HCT116 (cell line): ENCODE results near the gene MPHOSPH6. TPM values are rescaled to one million over a fixed set of nuclear protein-coding genes. Genes with fewer than 3 reads are reported as not detected.

Experiments
- ATAC-seq: fragments of 200-7000 bp; cut with Tn5 transposase; 2 replicates; pipeline ENCODE4 v1.9.1; 2020; ENCODE audit warnings: mild to moderate bottlenecking, moderate library complexity
- BruUV-seq: library from RNA; stranded (reverse); fragments of 400-500 nt; replicated peaks from 2 replicates; lab custom pipeline; 2021; lab: Mats Ljungman, UMichigan
- CTCF ChIA-PET: fragments of 300-600 bp; sonication (Branson Sonifier 250); formaldehyde crosslinking; loops from one replicate; lab custom pipeline; 2021; ENCODE audit warnings: antibody characterized with exemption; lab: Charles Lee
- POLR2A ChIA-PET: fragments of 300-600, 350-600 bp; sonication (Branson Sonifier 250); formaldehyde crosslinking; loops from one replicate; lab custom pipeline; 2021; ENCODE audit warnings: antibody characterized with exemption; lab: Charles Lee
- RAD21 ChIA-PET, 2 experiments: fragments of 300-600 bp; sonication (Branson Sonifier 250); formaldehyde crosslinking; loops; one replicate each; lab custom pipeline; 2023; ENCODE audit warnings: low total read pairs in 2 of 2; ENCODE audit not compliant: uncharacterized antibody in 2 of 2, unreplicated experiment in 2 of 2, low non-redundant PET in 1 of 2; lab: Charles Lee
- DNase-seq: peaks from one replicate; pipeline ENCODE4 v3.0.0-alpha.2; 2010; ENCODE audit warnings: low read depth, low spot score
- H2AFZ ChIP-seq: fragments of 200-600 bp; shearing (Covaris generic), sonication (generic); 2 replicates; pipeline ENCODE4 v1.6.1; 2017; ENCODE audit warnings: low read depth, mixed run types, mixed read lengths, antibody characterized with exemption, low read length; ENCODE audit not compliant: poor library complexity, severe bottlenecking
- H3K27ac ChIP-seq: 2 replicates; pipeline ENCODE4 v1.5.1; 2012; ENCODE audit warnings: low read depth, low read length
- H3K27me3 ChIP-seq: fragments of 200-600 bp; sonication (generic); 2 replicates; pipeline ENCODE4 v1.6.1; 2016; ENCODE audit warnings: mixed run types, low read length, mixed read lengths; ENCODE audit not compliant: insufficient read depth
- H3K36me3 ChIP-seq, 2 experiments: fragments of 200-500 bp in 1 of 2; fragments of 200-600 bp in 1 of 2; sonication (Bioruptor generic) in 1 of 2; sonication (generic) in 1 of 2; 2 replicates each; pipeline versions ENCODE4 v1.5.1 to v1.6.1; 2014 to 2016; ENCODE audit warnings: low read length in 2 of 2, inconsistent platforms in 1 of 2, mixed read lengths in 1 of 2, mixed run types in 1 of 2; ENCODE audit not compliant: insufficient read depth in 2 of 2, control insufficient read depth in 1 of 2
- H3K4me1 ChIP-seq, 2 experiments: fragments of 200-600 bp in 1 of 2; sonication (generic) in 1 of 2; 2 replicates each; pipeline versions ENCODE4 v1.5.1 to v1.6.1; 2012 to 2017; ENCODE audit warnings: low read length in 2 of 2, inconsistent platforms in 1 of 2, mild to moderate bottlenecking in 1 of 2, mixed read lengths in 1 of 2, mixed run types in 1 of 2, moderate library complexity in 1 of 2; ENCODE audit not compliant: insufficient read depth in 2 of 2, control insufficient read depth in 1 of 2
- H3K4me2 ChIP-seq: fragments of 200-600 bp; sonication (generic); 2 replicates; pipeline ENCODE4 v1.6.1; 2017; ENCODE audit warnings: mixed run types, low read length, mixed read lengths
- H3K4me3 ChIP-seq, 2 experiments: fragments of 200-600 bp in 1 of 2; sonication (generic) in 1 of 2; replicated peaks in 1 of 2; 2 replicates each; pipeline ENCODE4 v1.5.1; 2011 to 2016; ENCODE audit warnings: low read length in 2 of 2, control low read depth in 1 of 2, low read depth in 1 of 2, mild to moderate bottlenecking in 1 of 2, mixed read lengths in 1 of 2, mixed run types in 1 of 2
- H3K79me2 ChIP-seq: fragments of 200-600 bp; sonication (generic); 2 replicates; pipeline ENCODE4 v1.6.1; 2017; ENCODE audit warnings: mild to moderate bottlenecking, mixed run types, low read length, moderate library complexity, mixed read lengths; ENCODE audit not compliant: insufficient read depth
- H3K9ac ChIP-seq: fragments of 200-600 bp; sonication (generic); 2 replicates; pipeline ENCODE4 v1.6.1; 2016; ENCODE audit warnings: low read length, mixed read lengths
- H3K9me2 ChIP-seq: fragments of 200-600 bp; sonication (generic), shearing (Covaris generic); 2 replicates; pipeline ENCODE4 v1.6.1; 2017; ENCODE audit warnings: mixed run types, mild to moderate bottlenecking, moderate library complexity; ENCODE audit not compliant: insufficient read depth
- H3K9me3 ChIP-seq, 2 experiments: fragments of 200-500 bp in 1 of 2; fragments of 200-600 bp in 1 of 2; sonication (Bioruptor generic) in 1 of 2; sonication (generic) in 1 of 2; 2 replicates each; pipeline ENCODE4 v1.6.1; 2014 to 2017; ENCODE audit warnings: low read length in 2 of 2, mixed read lengths in 2 of 2, inconsistent platforms in 1 of 2, low read depth in 1 of 2, mild to moderate bottlenecking in 1 of 2, mixed run types in 1 of 2, moderate library complexity in 1 of 2; ENCODE audit not compliant: control insufficient read depth in 1 of 2, insufficient read depth in 1 of 2
- H4K20me1 ChIP-seq: fragments of 200-600 bp; sonication (generic), shearing (Covaris generic); 2 replicates; pipeline ENCODE4 v1.6.1; 2017; ENCODE audit warnings: mixed run types, mild to moderate bottlenecking, moderate library complexity; ENCODE audit not compliant: insufficient read depth
- CBX3 ChIP-seq: IDR thresholded peaks from 2 replicates; pipeline ENCODE4 v1.6.1; 2012; ENCODE audit warnings: low read depth
- CEBPB ChIP-seq: IDR thresholded peaks from 2 replicates; pipeline ENCODE4 v1.6.1; 2012; ENCODE audit warnings: low read depth
- EGR1 ChIP-seq: IDR thresholded peaks from 2 replicates; pipeline ENCODE4 v1.6.1; 2012; ENCODE audit warnings: low read depth
- ELF1 ChIP-seq: IDR thresholded peaks from 2 replicates; pipeline ENCODE4 v1.6.1; 2012; ENCODE audit warnings: low read depth, borderline replicate concordance
- EZH2 ChIP-seq: fragments of 200-600 bp; sonication (generic); IDR thresholded peaks from 2 replicates; pipeline ENCODE4 v1.6.1; 2017; ENCODE audit warnings: antibody characterized with exemption, mixed run types
- FOSL1 ChIP-seq: IDR thresholded peaks from 2 replicates; pipeline ENCODE4 v1.6.1; 2012; ENCODE audit warnings: low read depth
- POLR2A ChIP-seq: IDR thresholded peaks from 2 replicates; pipeline ENCODE4 v1.7.0; 2011; ENCODE audit warnings: borderline replicate concordance; ENCODE audit not compliant: insufficient read depth, insufficient read length; ENCODE audit errors: extremely low read depth
- POLR2AphosphoS5 ChIP-seq: IDR thresholded peaks from 2 replicates; pipeline ENCODE4 v1.6.1; 2011; ENCODE audit warnings: mild to moderate bottlenecking, low read depth, low read length, moderate library complexity
- SIN3A ChIP-seq: IDR thresholded peaks from 2 replicates; pipeline ENCODE4 v1.6.1; 2012; ENCODE audit warnings: low read depth
- SP1 ChIP-seq: IDR thresholded peaks from 2 replicates; pipeline ENCODE4 v1.6.1; 2012; ENCODE audit warnings: low read depth
- SRF ChIP-seq: IDR thresholded peaks from 2 replicates; pipeline ENCODE4 v1.6.1; 2012; ENCODE audit warnings: low read depth
- TCF7L2 ChIP-seq: IDR thresholded peaks from 2 replicates; pipeline ENCODE4 v1.7.0; 2011; ENCODE audit warnings: borderline replicate concordance, inconsistent platforms; ENCODE audit not compliant: insufficient read depth, insufficient read length; ENCODE audit errors: extremely low read depth
- YY1 ChIP-seq: IDR thresholded peaks from 2 replicates; pipeline ENCODE4 v1.6.1; 2011; ENCODE audit warnings: low read length, low read depth, moderate library complexity, mild to moderate bottlenecking; ENCODE audit not compliant: insufficient replicate concordance; ENCODE audit errors: extremely low read depth
- ZFX ChIP-seq: fragments of 450-650 bp; IDR thresholded peaks from 2 replicates; pipeline ENCODE4 v1.6.1; 2017
- ZNF274 ChIP-seq: fragments of 200-500 bp; sonication (Bioruptor generic); IDR thresholded peaks from 2 replicates; pipeline ENCODE4 v1.6.1; 2014; ENCODE audit warnings: mild to moderate bottlenecking, low read depth, low read length, inconsistent platforms
- intact Hi-C: fragments of 100-400 bp; cut with micrococcal nuclease; formaldehyde crosslinking; loops from 2 replicates; pipeline ENCODE4 v1.10.0; 2022
- total RNA-seq: library from RNA; stranded (reverse); gene quantifications from one replicate; pipeline ENCODE4 v1.2.1, GENCODE V29; 2021; ENCODE audit not compliant: unreplicated experiment
- TF ChIP-seq, protein P1 (sequence below), 3 experiments: fragments of 200-600 bp in 1 of 3; sonication (generic) in 1 of 3; IDR thresholded peaks in 2 of 3; conservative IDR thresholded peaks in 1 of 3; 2 replicates each; pipeline ENCODE4 v1.5.1; 2012 to 2017; ENCODE audit warnings: low read depth in 2 of 3, low read length in 2 of 3, antibody characterized with exemption in 1 of 3, borderline replicate concordance in 1 of 3, control low read depth in 1 of 3, mild to moderate bottlenecking in 1 of 3, mixed read lengths in 1 of 3, mixed run types in 1 of 3, moderate library complexity in 1 of 3; ENCODE audit not compliant: insufficient read depth in 1 of 3
- TF ChIP-seq, protein P2 (sequence below): IDR thresholded peaks from 2 replicates; pipeline ENCODE4 v1.6.1; 2012
- TF ChIP-seq, protein P3 (sequence below): IDR thresholded peaks from 2 replicates; pipeline ENCODE4 v1.6.1; 2012

MPHOSPH6 gene
- total RNA-seq, 1 experiment from 2014 or later = 52.2 TPM

DNA sequence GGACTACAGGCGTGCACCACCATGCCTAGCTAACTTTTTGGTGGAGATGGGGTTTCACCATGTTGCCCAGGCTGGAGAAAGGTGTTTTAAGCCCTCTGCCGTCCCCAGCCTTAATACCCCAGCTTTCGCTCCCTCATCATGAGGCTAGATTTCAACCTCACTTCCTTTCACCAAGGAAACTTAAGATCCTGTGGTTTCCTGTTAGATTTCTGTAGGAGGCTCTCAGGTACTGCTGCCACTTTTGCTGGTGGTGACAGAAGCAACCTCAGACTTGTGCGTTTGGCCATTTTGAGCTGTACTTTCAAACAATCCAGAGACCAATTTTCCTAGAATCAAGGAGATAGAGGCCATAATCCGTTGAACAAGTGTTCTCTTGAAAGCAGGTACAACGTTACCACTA is 36.2 kb downstream of the MPHOSPH6 start:
- RAD21 ChIA-PET = no interaction called here
- POLR2A ChIA-PET = no interaction called here
- H3K79me2 ChIP-seq = no peaks in the 10 kb centered on the region
- no peaks in the 10 kb centered on the region for H4K20me1 ChIP-seq
- H3K9ac ChIP-seq = no peak overlapping the region
- H3K4me3 ChIP-seq = no peak overlapping the region
- BruUV-seq = no TSS peak
- no peaks in the 10 kb centered on the region for H3K9me3 ChIP-seq
- no peak overlapping the region for H3K27ac ChIP-seq
- CTCF ChIA-PET = no interaction called here
- ATAC-seq (no peak), DNase-seq (no peak)
- H3K27me3 ChIP-seq = no peaks in the 10 kb centered on the region
- peaks cover 2 to 6% of the 10 kb centered on the region in 2 experiments; a peak in 2 of 4 replicates for H3K4me1 ChIP-seq
- no peaks in the 10 kb centered on the region for H3K36me3 ChIP-seq
- H3K9me2 ChIP-seq = no peaks in the 10 kb centered on the region
- intact Hi-C loops = no loop called here
- no peak overlapping the region for H3K4me2 ChIP-seq
- TF ChIP-seq FOSL1 (no peak), EGR1 (no peak), SIN3A (no peak), YY1 (no peak), POLR2AphosphoS5 (no peak), EZH2 (no peak), TCF7L2 (no peak), CBX3 (no peak), SP1 (no peak), ZFX (no peak), ZNF274 (no peak), ELF1 (no peak), SRF (no peak), POLR2A (no peak), CEBPB (no peak)
- TF ChIP-seq, protein P1, sequence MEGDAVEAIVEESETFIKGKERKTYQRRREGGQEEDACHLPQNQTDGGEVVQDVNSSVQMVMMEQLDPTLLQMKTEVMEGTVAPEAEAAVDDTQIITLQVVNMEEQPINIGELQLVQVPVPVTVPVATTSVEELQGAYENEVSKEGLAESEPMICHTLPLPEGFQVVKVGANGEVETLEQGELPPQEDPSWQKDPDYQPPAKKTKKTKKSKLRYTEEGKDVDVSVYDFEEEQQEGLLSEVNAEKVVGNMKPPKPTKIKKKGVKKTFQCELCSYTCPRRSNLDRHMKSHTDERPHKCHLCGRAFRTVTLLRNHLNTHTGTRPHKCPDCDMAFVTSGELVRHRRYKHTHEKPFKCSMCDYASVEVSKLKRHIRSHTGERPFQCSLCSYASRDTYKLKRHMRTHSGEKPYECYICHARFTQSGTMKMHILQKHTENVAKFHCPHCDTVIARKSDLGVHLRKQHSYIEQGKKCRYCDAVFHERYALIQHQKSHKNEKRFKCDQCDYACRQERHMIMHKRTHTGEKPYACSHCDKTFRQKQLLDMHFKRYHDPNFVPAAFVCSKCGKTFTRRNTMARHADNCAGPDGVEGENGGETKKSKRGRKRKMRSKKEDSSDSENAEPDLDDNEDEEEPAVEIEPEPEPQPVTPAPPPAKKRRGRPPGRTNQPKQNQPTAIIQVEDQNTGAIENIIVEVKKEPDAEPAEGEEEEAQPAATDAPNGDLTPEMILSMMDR (IDR thresholded peaks at IDR 0.05 in 2 of 3, conservative IDR thresholded peaks at IDR 0.05 in 1 of 3; ENCODE audit: borderline replicate concordance in 1 of 3, insufficient read depth in 1 of 3, low read depth in 2 of 3, low read length in 2 of 3) = no peak
- TF ChIP-seq, protein P2, sequence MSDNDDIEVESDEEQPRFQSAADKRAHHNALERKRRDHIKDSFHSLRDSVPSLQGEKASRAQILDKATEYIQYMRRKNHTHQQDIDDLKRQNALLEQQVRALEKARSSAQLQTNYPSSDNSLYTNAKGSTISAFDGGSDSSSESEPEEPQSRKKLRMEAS = no peak
- TF ChIP-seq, protein P3, sequence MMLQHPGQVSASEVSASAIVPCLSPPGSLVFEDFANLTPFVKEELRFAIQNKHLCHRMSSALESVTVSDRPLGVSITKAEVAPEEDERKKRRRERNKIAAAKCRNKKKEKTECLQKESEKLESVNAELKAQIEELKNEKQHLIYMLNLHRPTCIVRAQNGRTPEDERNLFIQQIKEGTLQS = no peak
- H2AFZ ChIP-seq = no peak overlapping the region
